Left ventricle myocardium superior (tissue), 1 donor: ENCODE data around the gene TMPRSS12. TPM values are rescaled to one million over a fixed set of nuclear protein-coding genes. Genes with fewer than 3 reads are reported as not detected.
A peak's percentile ranks its signal among the peaks of the same experiment; 100 is the strongest.
"Not testable (repeated sequence)": the region's sequence is repeated elsewhere in the genome, so short reads cannot be mapped to it uniquely, and the experiment has no call there.

Experiments used
- ATAC-seq: fragments of 200-7000 bp; cut with Tn5 transposase; one replicate; pipeline ENCODE4 v1.9.1; 2020; ENCODE audit warnings: mild to moderate bottlenecking, moderate library complexity
- DNase-seq: peaks from one replicate; pipeline ENCODE4 v3.0.0-alpha.2; 2020
- intact Hi-C: fragments of 100-400 bp; cut with micrococcal nuclease; formaldehyde crosslinking; loops from one replicate; pipeline ENCODE4 v1.11.0; 2022
- total RNA-seq: library from RNA; stranded (reverse); fragmentation: NEBNext Ultra II Directional; extraction: Animal tissue kit (Norgen Biotek cat#: 25700); gene quantifications from one replicate; pipeline ENCODE4 v1.2.1, GENCODE V29; 2021
- donor health status: DM: no; HTN: yes; CAD: no; lungs with severe emphysema.

TMPRSS12 gene
- total RNA-seq, 1 donor from 2014 or later, result not detected

GRCh38 chr12:50923361-50924130 lies 80.8 kb downstream of the TMPRSS12 start:
- ATAC-seq (peak; percentile 23), DNase-seq (no peak)
- intact Hi-C loops, result no loop called here

- intact Hi-C loops, result no loop called here
- ATAC-seq (peak; percentile 1), DNase-seq (no peak)
Measured at GRCh38 chr12:50924131-50924438, 81.4 kb downstream of the TMPRSS12 start.

- peak; percentile 93 for ATAC-seq
- intact Hi-C loops, result no loop called here
- peak; percentile 88 for DNase-seq
Measured at GRCh38 chr12:50924439-50925341, 82.0 kb downstream of the TMPRSS12 start.

- peak; percentile 42 for DNase-seq
- peak; percentile 40 for ATAC-seq
Measured at GRCh38 chr12:50925342-50925651, 82.6 kb downstream of the TMPRSS12 start.

DNA sequence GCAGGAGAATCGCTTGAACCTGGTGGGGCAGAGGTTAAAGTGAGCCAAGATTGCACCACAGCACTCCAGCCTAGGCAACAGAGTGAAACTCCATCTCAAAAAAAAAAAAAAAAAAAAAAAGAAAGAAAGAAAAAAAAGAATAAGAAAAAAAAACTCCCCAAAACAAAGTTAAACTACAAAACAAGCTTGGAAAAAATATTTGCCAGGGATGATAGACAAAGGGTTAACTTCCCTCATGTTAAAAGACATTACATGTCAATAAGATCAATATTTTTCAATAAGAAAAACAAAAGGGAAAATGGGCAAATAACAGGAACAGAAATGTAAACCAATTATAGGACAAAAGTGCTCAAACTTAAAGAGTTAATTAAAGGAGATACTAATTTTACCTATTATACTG lies 83.2 kb downstream of the TMPRSS12 start:
- intact Hi-C loops, result no loop called here
- ATAC-seq (no peak), DNase-seq (no peak)

More at GRCh38 chr12:50925342-50925651, 82.6 kb downstream of the TMPRSS12 start:
- intact Hi-C loops, result no loop called here

GRCh38 chr12:50926415-50926814 lies 83.7 kb downstream of the TMPRSS12 start:
- no peak for ATAC-seq

GRCh38 chr12:50926932-50927331 lies 84.2 kb downstream of the TMPRSS12 start:
- intact Hi-C loops, result not testable (repeated sequence)
- peak; percentile 37 for DNase-seq
- peak; percentile 9 for ATAC-seq

More at GRCh38 chr12:50926415-50926814, 83.7 kb downstream of the TMPRSS12 start:
- no peak for DNase-seq
- intact Hi-C loops, result no loop called here

GRCh38 chr12:50927356-50927755 lies 84.6 kb downstream of the TMPRSS12 start:
- DNase-seq (no peak), ATAC-seq (no peak)
- intact Hi-C loops, result no loop called here

DNA sequence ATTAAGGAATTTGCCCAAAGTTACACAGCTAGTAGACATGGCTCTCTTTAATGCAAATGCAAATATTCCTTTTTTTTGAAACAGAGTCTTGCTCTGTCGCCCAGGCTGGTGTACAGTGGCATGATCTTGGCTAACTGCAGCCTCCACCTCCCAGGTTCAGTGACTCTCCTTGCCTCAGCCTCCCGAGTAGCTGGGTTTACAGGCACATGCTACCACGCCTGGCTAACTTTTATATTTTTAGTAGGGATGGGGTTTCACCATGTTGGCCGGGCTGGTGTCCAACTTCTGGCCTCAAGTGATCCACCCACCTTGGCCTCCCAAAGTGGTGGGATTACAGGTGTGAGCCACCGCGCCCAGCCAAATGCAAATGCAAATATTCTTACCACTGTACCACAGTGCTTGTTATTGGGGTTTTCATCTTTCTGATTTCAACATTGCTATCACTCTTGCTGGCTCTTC lies 85.1 kb downstream of the TMPRSS12 start:
- intact Hi-C loops, result no loop called here
- no peak for DNase-seq
- no peak for ATAC-seq

- ATAC-seq (no peak), DNase-seq (no peak)
- intact Hi-C loops, result no loop called here
Measured at GRCh38 chr12:50928392-50928791, 85.7 kb downstream of the TMPRSS12 start.

- ATAC-seq, result no peak
- intact Hi-C loops, result no loop called here
- no peak for DNase-seq
Measured at GRCh38 chr12:50929831-50930230, 87.1 kb downstream of the TMPRSS12 start.

DNA sequence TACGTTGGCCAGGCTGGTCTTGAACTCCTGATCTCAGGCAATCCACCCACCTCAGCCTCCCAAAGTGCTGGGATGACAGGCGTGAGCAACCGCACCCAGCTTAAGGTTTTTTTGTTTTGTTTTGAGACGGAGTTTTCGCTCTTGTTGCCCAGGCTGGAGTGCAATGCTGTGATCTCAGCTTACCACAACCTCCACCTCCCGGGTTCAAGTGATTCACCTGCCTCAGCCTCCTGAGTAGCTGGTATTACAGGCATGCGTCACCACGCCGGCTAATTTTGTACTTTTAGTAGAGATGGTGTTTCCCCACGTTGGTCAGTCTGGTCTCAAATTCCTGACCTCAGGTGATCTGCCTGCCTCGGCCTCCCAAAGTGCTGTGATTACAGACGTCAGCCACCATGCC lies 87.8 kb downstream of the TMPRSS12 start:
- ATAC-seq, DNase-seq, intact Hi-C loops: not testable (repeated sequence)

- DNase-seq (no peak), ATAC-seq (no peak)
- intact Hi-C loops, result no loop called here
Measured at GRCh38 chr12:50932787-50933280, 90.1 kb downstream of the TMPRSS12 start.

DNA sequence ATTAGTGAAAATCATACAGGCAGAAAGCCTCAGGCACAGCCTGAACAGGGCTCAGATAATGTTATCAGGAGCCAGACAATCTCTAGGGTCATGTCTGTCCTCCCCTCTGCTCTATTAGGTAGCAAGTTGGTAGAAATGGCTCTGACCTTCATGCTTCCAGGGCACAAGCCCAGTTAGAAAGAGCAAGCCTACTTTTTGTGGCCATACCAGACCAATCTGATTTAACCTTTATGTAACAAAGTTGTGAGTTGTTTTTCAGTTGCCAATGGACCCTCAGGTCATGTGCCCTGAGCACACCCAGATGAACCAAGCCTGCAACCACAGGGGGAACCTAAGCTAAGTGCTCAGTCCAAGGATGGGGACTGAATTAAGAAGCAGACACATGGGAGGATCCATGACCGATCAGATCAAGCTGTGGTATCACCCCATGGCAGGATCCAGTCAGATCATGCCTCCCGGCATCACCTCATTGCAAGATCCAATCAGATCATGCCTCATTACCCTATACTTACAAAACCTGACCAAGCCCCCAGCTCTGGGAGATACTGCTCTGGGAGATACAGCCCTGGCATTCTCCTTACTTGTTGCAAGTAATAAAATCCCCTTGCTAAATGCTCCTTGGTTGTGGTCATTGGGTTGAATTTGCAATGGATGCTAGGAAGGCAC lies 90.9 kb downstream of the TMPRSS12 start:
- peak; percentile 18 for ATAC-seq
- intact Hi-C loops, result no loop called here
- DNase-seq, result no peak

GRCh38 chr12:50934371-50934851 lies 91.7 kb downstream of the TMPRSS12 start:
- intact Hi-C loops, result no loop called here
- ATAC-seq, result peak; percentile 58

GRCh38 chr12:50934981-50935807 lies 92.5 kb downstream of the TMPRSS12 start:
- ATAC-seq, result peak; percentile 64
- intact Hi-C loops, result no loop called here
- DNase-seq, result no peak

More at GRCh38 chr12:50934371-50934851, 91.7 kb downstream of the TMPRSS12 start:
- no peak for DNase-seq

GRCh38 chr12:50936821-50937530 lies 94.2 kb downstream of the TMPRSS12 start:
- ATAC-seq, result no peak
- intact Hi-C loops, result no loop called here
- no peak for DNase-seq
